ENCODE results near the gene SMNDC1.

The SMNDC1 gene

DNA sequence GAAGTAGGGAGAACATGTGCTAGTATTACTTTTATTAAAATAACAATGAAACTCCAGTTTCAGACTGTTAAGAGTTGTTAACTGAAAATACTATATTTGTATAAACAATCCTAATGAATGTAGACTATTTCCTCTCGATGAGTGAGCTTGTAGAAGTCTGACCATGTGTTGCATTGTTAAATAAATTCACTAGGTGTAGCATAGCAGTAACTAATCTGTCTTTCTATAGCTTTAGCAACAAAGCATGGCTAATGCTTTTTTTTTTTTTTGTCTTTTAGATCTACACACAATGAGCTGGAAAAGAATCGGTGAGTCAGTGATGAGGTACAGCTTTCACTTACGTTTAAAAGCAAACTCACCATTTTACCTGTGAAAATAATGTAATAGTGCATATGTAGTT is 60.2 kb downstream of the SMNDC1 start:
- no peak for DNase-seq

GRCh38 chr10:110242511-110242910 is 62.2 kb downstream of the SMNDC1 start:
- no peak for DNase-seq

GRCh38 chr10:110241841-110242240 is 62.9 kb downstream of the SMNDC1 start:
- no peak for DNase-seq

DNA sequence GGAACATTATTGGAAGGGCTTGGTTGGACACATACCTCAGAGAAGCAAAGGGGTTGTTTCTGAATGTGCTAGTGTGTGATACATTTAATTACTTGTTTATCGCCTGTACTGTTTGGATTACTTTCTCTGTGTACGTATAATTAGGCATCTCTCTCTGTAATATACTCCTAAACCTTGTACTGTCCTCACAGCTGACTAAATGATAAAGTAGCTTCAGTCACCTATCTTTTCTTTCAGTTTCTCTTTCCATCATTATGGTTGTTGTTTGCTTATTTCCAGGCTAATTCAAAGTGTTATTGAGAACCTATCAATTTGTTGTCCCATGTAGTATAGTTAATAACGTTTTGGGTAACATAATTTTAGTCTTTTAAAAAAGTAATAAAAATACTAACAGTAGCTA is 63.3 kb downstream of the SMNDC1 start:
- DNase-seq: no peak
